TTC549 (cell line): ENCODE measurements around the gene ZNF697.

Experiments used
- FAIRE-seq: peaks from 2 replicates; lab custom pipeline; 2012; peaks lifted over from hg19 to GRCh38; lab: Jason Lieb, UNC

Gene ZNF697

GRCh38 chr1:119662034-119662437 is 14.0 kb upstream of the ZNF697 start:
- FAIRE-seq, result no peak

GRCh38 chr1:119660253-119661083 is 12.4 kb upstream of the ZNF697 start:
- no peak for FAIRE-seq

- no peak for FAIRE-seq
Measured at GRCh38 chr1:119659628-119660027, 11.6 kb upstream of the ZNF697 start.

GRCh38 chr1:119656410-119656955 is 8.4 kb upstream of the ZNF697 start:
- no peak for FAIRE-seq

- FAIRE-seq, result no peak
Measured at GRCh38 chr1:119655154-119655553, 7.1 kb upstream of the ZNF697 start.

GRCh38 chr1:119653839-119654170 is 5.7 kb upstream of the ZNF697 start:
- no peak for FAIRE-seq

GRCh38 chr1:119653135-119653838 is 5.2 kb upstream of the ZNF697 start:
- no peak for FAIRE-seq

GRCh38 chr1:119652587-119652986 is 4.5 kb upstream of the ZNF697 start:
- FAIRE-seq, result no peak

GRCh38 chr1:119651641-119652040 is 3.6 kb upstream of the ZNF697 start:
- FAIRE-seq, result no peak

GRCh38 chr1:119651133-119651532 is 3.1 kb upstream of the ZNF697 start:
- FAIRE-seq, result no peak

GRCh38 chr1:119648620-119649004 is 546 bp upstream of the ZNF697 start:
- no peak for FAIRE-seq

GRCh38 chr1:119647228-119647733 is 785 bp downstream of the ZNF697 start:
- FAIRE-seq, result no peak

GRCh38 chr1:119646521-119647227 is 1.4 kb downstream of the ZNF697 start:
- FAIRE-seq, result no peak

- FAIRE-seq, result no peak
Measured at GRCh38 chr1:119639109-119639508, 9.0 kb downstream of the ZNF697 start.

GRCh38 chr1:119637710-119638109 is 10.4 kb downstream of the ZNF697 start:
- no peak for FAIRE-seq

- FAIRE-seq, result no peak
Measured at GRCh38 chr1:119636491-119637089, 11.5 kb downstream of the ZNF697 start.

- no peak for FAIRE-seq
Measured at GRCh38 chr1:119635811-119636390, 12.2 kb downstream of the ZNF697 start.

- no peak for FAIRE-seq
Measured at GRCh38 chr1:119634016-119634415, 14.1 kb downstream of the ZNF697 start.

- no peak for FAIRE-seq
Measured at GRCh38 chr1:119633575-119633974, 14.5 kb downstream of the ZNF697 start.

- FAIRE-seq, result no peak
Measured at GRCh38 chr1:119632841-119633240, 15.2 kb downstream of the ZNF697 start.

GRCh38 chr1:119632103-119632490 is 16.0 kb downstream of the ZNF697 start:
- FAIRE-seq, result no peak
